GM23338 (cell line): Measurements from ENCODE around the gene ELANE. TPM values are rescaled to one million over a fixed set of nuclear protein-coding genes. Genes with fewer than 3 reads are reported as not detected.

Experiments used
- ATAC-seq: fragments of 200-7000 bp; cut with Tn5 transposase; 3 replicates; pipeline ENCODE4 v1.9.1; 2020
- DNase-seq: peaks from one replicate; pipeline ENCODE4 v3.0.0-alpha.2; 2015; ENCODE audit warnings: low spot score
- H2AFZ ChIP-seq: fragments of 200-600 bp; sonication (generic); 2 replicates; pipeline ENCODE4 v1.8.0; 2016; ENCODE audit warnings: antibody characterized with exemption, mild to moderate bottlenecking, moderate library complexity
- H3F3A ChIP-seq: fragments of 200-600 bp; sonication (generic); replicated peaks from 2 replicates; pipeline ENCODE4 v1.8.0; 2017; ENCODE audit warnings: antibody characterized with exemption, mixed run types, low read depth
- H3K27ac ChIP-seq: fragments of 200-600 bp; sonication (generic); 2 replicates; pipeline ENCODE4 v1.6.1; 2016; ENCODE audit warnings: low read depth
- H3K27me3 ChIP-seq: fragments of 200-600 bp; sonication (generic); 2 replicates; pipeline ENCODE4 v1.8.0; 2016; ENCODE audit warnings: mild to moderate bottlenecking, mixed run types, moderate library complexity; ENCODE audit not compliant: insufficient read depth
- H3K36me3 ChIP-seq: fragments of 200-600 bp; sonication (generic); 2 replicates; pipeline ENCODE4 v1.8.0; 2016; ENCODE audit warnings: mild to moderate bottlenecking; ENCODE audit not compliant: insufficient read depth
- H3K4me1 ChIP-seq: fragments of 200-600 bp; sonication (generic); 2 replicates; pipeline ENCODE4 v1.8.0; 2016; ENCODE audit warnings: mild to moderate bottlenecking, moderate library complexity; ENCODE audit not compliant: insufficient read depth
- H3K4me2 ChIP-seq: fragments of 200-600 bp; sonication (generic); 2 replicates; pipeline ENCODE4 v1.7.1; 2017; ENCODE audit warnings: mixed run types
- H3K4me3 ChIP-seq: fragments of 200-600 bp; sonication (generic); 2 replicates; pipeline ENCODE4 v1.6.1; 2016; ENCODE audit warnings: mixed run types
- H3K79me2 ChIP-seq: fragments of 200-600 bp; sonication (generic); replicated peaks from 2 replicates; pipeline ENCODE4 v1.8.0; 2017; ENCODE audit warnings: mild to moderate bottlenecking; ENCODE audit not compliant: insufficient read depth
- H3K9me2 ChIP-seq: fragments of 200-600 bp; sonication (generic); 2 replicates; pipeline ENCODE4 v1.8.0; 2017; ENCODE audit not compliant: insufficient read depth
- H4K20me1 ChIP-seq: fragments of 200-600 bp; sonication (generic); replicated peaks from 2 replicates; pipeline ENCODE4 v1.8.0; 2017; ENCODE audit warnings: mild to moderate bottlenecking; ENCODE audit not compliant: insufficient read depth
- H3K27ac Mint-ChIP-seq: 2 replicates; pipeline ENCODE4 v1.8.0; 2020; ENCODE audit warnings: inconsistent platforms, mild to moderate bottlenecking, moderate library complexity, mixed read lengths
- H3K27me3 Mint-ChIP-seq: 3 replicates; pipeline ENCODE4 v1.8.0; 2022; ENCODE audit warnings: low read depth, mild to moderate bottlenecking, moderate library complexity, mixed read lengths, inconsistent platforms; ENCODE audit not compliant: insufficient read depth, poor library complexity
- H3K36me3 Mint-ChIP-seq: 3 replicates; pipeline ENCODE4 v1.8.0; 2021; ENCODE audit warnings: low read depth, mild to moderate bottlenecking, inconsistent platforms, moderate library complexity, mixed read lengths
- H3K4me1 Mint-ChIP-seq: 3 replicates; pipeline ENCODE4 v1.8.0; 2020; ENCODE audit warnings: mild to moderate bottlenecking, inconsistent platforms, mixed read lengths
- H3K4me3 Mint-ChIP-seq: 3 replicates; pipeline ENCODE4 v1.8.0; 2021; ENCODE audit warnings: moderate library complexity, mild to moderate bottlenecking, inconsistent platforms, mixed read lengths
- H3K9me3 Mint-ChIP-seq: 3 replicates; pipeline ENCODE4 v1.8.0; 2020; ENCODE audit warnings: moderate library complexity, mild to moderate bottlenecking, inconsistent platforms, mixed read lengths
- CTCF ChIP-seq, 2 experiments: fragments of 200-600 bp in 1 of 2; sonication (generic) in 1 of 2; conservative IDR thresholded peaks; 2 replicates each; pipeline versions ENCODE4 v1.5.1 to v1.6.1; 2016 to 2017; ENCODE audit warnings: antibody characterized with exemption in 2 of 2, low read depth in 2 of 2, mild to moderate bottlenecking in 2 of 2, moderate library complexity in 1 of 2
- ETS1 ChIP-seq: IDR thresholded peaks from 2 replicates; pipeline ENCODE4 v1.6.1; 2016; ENCODE audit warnings: antibody characterized with exemption
- EZH2 ChIP-seq: fragments of 200-600 bp; sonication (generic); IDR thresholded peaks from one replicate; pipeline ENCODE4 v1.8.0; 2017; ENCODE audit warnings: antibody characterized with exemption, mild to moderate bottlenecking, low read depth; ENCODE audit not compliant: unreplicated experiment
- JUNB ChIP-seq: IDR thresholded peaks from one replicate; pipeline ENCODE4 v1.6.1; 2016; ENCODE audit warnings: antibody characterized with exemption; ENCODE audit not compliant: unreplicated experiment
- NANOG ChIP-seq: IDR thresholded peaks from 2 replicates; pipeline ENCODE4 v1.6.1; 2016; ENCODE audit warnings: antibody characterized with exemption, borderline replicate concordance
- POLR2AphosphoS5 ChIP-seq: IDR thresholded peaks from 2 replicates; pipeline ENCODE4 v1.6.1; 2016; ENCODE audit warnings: antibody characterized with exemption, low read depth
- STAT1 ChIP-seq: IDR thresholded peaks from one replicate; pipeline ENCODE4 v1.6.1; 2016; ENCODE audit warnings: antibody characterized with exemption; ENCODE audit not compliant: unreplicated experiment
- ZNF331 ChIP-seq: fragments of 250-450 bp; sonication (Bioruptor Pico); IDR thresholded peaks from 2 replicates; pipeline ENCODE4 v1.5.0; 2020; ENCODE audit warnings: low read depth, mild to moderate bottlenecking, moderate library complexity
- long read RNA-seq: library from polyadenylated mRNA; unstranded; transcript quantifications from one replicate; pipeline ENCODE4 v2.0.0, GENCODE V29; 2020; ENCODE audit not compliant: unreplicated experiment
- polyA plus RNA-seq: library from polyadenylated mRNA; unstranded; fragments of >200 nt; fragmentation: Nextera tagmentation; extraction: Ambion mirVana; gene quantifications from 2 replicates; pipeline ENCODE4 v1.2.1, GENCODE V29; 2016
- total RNA-seq: library from RNA; depleted of rRNA; stranded (reverse); fragments of >200 nt; shearing (Covaris generic); gene quantifications from 2 replicates; pipeline ENCODE4 v1.2.3, GENCODE V29; 2014; rRNA removed
- TF ChIP-seq, protein P1 (sequence below): IDR thresholded peaks from one replicate; pipeline ENCODE4 v1.6.1; 2018; ENCODE audit warnings: antibody characterized with exemption; ENCODE audit not compliant: unreplicated experiment

ELANE gene
- total RNA-seq (not detected in 2 replicates), polyA plus RNA-seq (not detected in 2 replicates)
- long read RNA-seq, result 0 reads

DNA sequence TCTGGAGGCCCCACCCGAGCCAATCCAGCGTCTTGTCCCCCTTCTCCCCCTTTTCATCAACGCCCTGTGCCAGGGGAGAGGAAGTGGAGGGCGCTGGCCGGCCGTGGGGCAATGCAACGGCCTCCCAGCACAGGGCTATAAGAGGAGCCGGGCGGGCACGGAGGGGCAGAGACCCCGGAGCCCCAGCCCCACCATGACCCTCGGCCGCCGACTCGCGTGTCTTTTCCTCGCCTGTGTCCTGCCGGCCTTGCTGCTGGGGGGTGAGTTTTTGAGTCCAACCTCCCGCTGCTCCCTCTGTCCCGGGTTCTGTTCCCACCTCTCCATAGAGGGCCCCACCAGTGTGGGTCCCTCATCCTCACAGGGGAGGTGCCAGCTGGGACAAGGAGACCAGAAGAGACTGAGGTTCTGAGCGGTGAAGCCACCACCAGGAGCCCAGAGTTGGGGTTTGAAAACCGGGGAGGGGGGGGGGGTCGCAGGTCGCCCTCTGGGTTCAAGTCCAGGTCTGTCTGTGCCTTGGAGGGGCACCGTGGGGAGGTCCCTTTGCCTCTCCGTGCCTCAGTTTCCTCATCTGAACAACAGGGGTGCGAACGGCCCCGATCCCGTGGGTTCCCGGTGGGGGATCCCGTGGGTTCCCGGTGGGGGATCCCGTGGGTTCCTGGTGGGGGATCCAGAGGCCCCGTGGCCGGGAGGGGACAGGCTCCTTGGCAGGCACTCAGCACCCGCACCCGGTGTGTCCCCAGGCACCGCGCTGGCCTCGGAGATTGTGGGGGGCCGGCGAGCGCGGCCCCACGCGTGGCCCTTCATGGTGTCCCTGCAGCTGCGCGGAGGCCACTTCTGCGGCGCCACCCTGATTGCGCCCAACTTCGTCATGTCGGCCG, at the start of gene ELANE:
Gene ELANE (plus strand): TSS at position 168 of the 878 bp plus-strand sequence. CDS start 26 bp downstream, at position 194.
- DNase-seq, result no peak
- TF ChIP-seq EZH2 (no peak), POLR2AphosphoS5 (no peak), NANOG (no peak), JUNB (no peak), ETS1 (no peak), ZNF331 (CRISPR knock-in tag) (no peak), STAT1 (no peak), CTCF (conservative IDR thresholded peaks at IDR 0.05; ENCODE audit: low read depth in 2 of 2) (no peak)
- TF ChIP-seq, protein P1, sequence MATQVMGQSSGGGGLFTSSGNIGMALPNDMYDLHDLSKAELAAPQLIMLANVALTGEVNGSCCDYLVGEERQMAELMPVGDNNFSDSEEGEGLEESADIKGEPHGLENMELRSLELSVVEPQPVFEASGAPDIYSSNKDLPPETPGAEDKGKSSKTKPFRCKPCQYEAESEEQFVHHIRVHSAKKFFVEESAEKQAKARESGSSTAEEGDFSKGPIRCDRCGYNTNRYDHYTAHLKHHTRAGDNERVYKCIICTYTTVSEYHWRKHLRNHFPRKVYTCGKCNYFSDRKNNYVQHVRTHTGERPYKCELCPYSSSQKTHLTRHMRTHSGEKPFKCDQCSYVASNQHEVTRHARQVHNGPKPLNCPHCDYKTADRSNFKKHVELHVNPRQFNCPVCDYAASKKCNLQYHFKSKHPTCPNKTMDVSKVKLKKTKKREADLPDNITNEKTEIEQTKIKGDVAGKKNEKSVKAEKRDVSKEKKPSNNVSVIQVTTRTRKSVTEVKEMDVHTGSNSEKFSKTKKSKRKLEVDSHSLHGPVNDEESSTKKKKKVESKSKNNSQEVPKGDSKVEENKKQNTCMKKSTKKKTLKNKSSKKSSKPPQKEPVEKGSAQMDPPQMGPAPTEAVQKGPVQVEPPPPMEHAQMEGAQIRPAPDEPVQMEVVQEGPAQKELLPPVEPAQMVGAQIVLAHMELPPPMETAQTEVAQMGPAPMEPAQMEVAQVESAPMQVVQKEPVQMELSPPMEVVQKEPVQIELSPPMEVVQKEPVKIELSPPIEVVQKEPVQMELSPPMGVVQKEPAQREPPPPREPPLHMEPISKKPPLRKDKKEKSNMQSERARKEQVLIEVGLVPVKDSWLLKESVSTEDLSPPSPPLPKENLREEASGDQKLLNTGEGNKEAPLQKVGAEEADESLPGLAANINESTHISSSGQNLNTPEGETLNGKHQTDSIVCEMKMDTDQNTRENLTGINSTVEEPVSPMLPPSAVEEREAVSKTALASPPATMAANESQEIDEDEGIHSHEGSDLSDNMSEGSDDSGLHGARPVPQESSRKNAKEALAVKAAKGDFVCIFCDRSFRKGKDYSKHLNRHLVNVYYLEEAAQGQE, result no peak
- Histone ChIP-seq H3K27ac (no peak within 1 kb of the TSS), H2AFZ (no peak within 1 kb of the TSS), H3K9me2 (no peaks in the 10 kb centered on the region), H3K4me3 (no peak within 1 kb of the TSS), H3K4me2 (no peak within 1 kb of the TSS), H3K4me1 (no peaks in the 10 kb centered on the region), H3K36me3 (no peaks in the 10 kb centered on the region), H4K20me1 (no peaks in the 10 kb centered on the region; the same call in 1 of the 2 replicates), H3F3A (peaks cover 10% of the 10 kb centered on the region; the same call in 1 of the 2 replicates), H3K27me3 (no peaks in the 10 kb centered on the region), H3K79me2 (no peaks in the 10 kb centered on the region)
- Mint-ChIP-seq H3K9me3 (no peaks in the 10 kb centered on the region), H3K4me1 (peaks cover under 1% of the 10 kb centered on the region; the same call in 1 of the 3 replicates), H3K4me3 (no peak within 1 kb of the TSS), H3K27me3 (peaks cover 6% of the 10 kb centered on the region), H3K36me3 (no peaks in the 10 kb centered on the region), H3K27ac (no peak within 1 kb of the TSS)
- no peak for ATAC-seq
